CD4-positive, alpha-beta memory T cell (primary cell): ENCODE results near the gene SHE. TPM values are rescaled to one million over a fixed set of nuclear protein-coding genes. Genes with fewer than 3 reads are reported as not detected.
A peak's percentile ranks its signal among the peaks of the same experiment; 100 is the strongest.

Experiments used
- CTCF ChIA-PET: fragments of 350-600 bp; sonication (Branson Sonifier 250); formaldehyde crosslinking; loops from one replicate; lab custom pipeline; 2021; ENCODE audit warnings: inconsistent platforms; ENCODE audit not compliant: partially characterized antibody; lab: Charles Lee
- POLR2A ChIA-PET: fragments of 350-600 bp; sonication (Branson Sonifier 250); formaldehyde crosslinking; loops from one replicate; lab custom pipeline; 2021; ENCODE audit not compliant: partially characterized antibody; lab: Charles Lee
- DNase-seq, 5 donors: peaks; one replicate each; pipeline versions ENCODE4 v3.0.0 to v3.0.0-alpha.2; 2020 to 2022; ENCODE audit warnings: mixed read lengths in 1 of 5
- H3K27ac ChIP-seq: one replicate; pipeline ENCODE4 v1.7.0; 2013; ENCODE audit warnings: low read depth, low read length
- H3K27me3 ChIP-seq: 2 replicates; pipeline ENCODE4 v1.7.0; 2013; ENCODE audit warnings: mild to moderate bottlenecking, low read length, moderate library complexity; ENCODE audit not compliant: insufficient read depth
- H3K36me3 ChIP-seq: 2 replicates; pipeline ENCODE4 v1.7.0; 2013; ENCODE audit warnings: mild to moderate bottlenecking, low read length, moderate library complexity; ENCODE audit not compliant: insufficient read depth
- H3K4me1 ChIP-seq: 2 replicates; pipeline ENCODE4 v1.7.0; 2013; ENCODE audit warnings: mild to moderate bottlenecking, low read length, moderate library complexity; ENCODE audit not compliant: insufficient read depth
- H3K4me3 ChIP-seq, 2 donors: one replicate each; pipeline ENCODE4 v1.7.0; 2013; ENCODE audit warnings: low read length in 2 of 2, mild to moderate bottlenecking in 1 of 2
- H3K9me3 ChIP-seq, 2 donors: one replicate each; pipeline ENCODE4 v1.7.0; 2013; ENCODE audit warnings: low read length in 2 of 2, control low read depth in 1 of 2; ENCODE audit not compliant: control insufficient read depth in 1 of 2
- H3K27ac Mint-ChIP-seq, 7 donors: one replicate each; pipeline ENCODE4 v1.8.0; 2020 to 2021; ENCODE audit warnings: mixed read lengths in 7 of 7, mild to moderate bottlenecking in 6 of 7, inconsistent platforms in 3 of 7, moderate library complexity in 3 of 7
- H3K27me3 Mint-ChIP-seq, 2 donors: one replicate each; pipeline ENCODE4 v1.8.0; 2020 to 2021; ENCODE audit warnings: mixed read lengths in 2 of 2
- H3K36me3 Mint-ChIP-seq, 2 donors: one replicate each; pipeline ENCODE4 v1.8.0; 2020 to 2021; ENCODE audit warnings: mixed read lengths in 2 of 2, inconsistent platforms in 1 of 2, mild to moderate bottlenecking in 1 of 2
- H3K4me1 Mint-ChIP-seq, 4 donors: one replicate each; pipeline ENCODE4 v1.8.0; 2020 to 2021; ENCODE audit warnings: mixed read lengths in 4 of 4, mild to moderate bottlenecking in 1 of 4
- H3K4me3 Mint-ChIP-seq, 8 donors: one replicate each; pipeline ENCODE4 v1.8.0; 2020 to 2021; ENCODE audit warnings: mixed read lengths in 8 of 8, mild to moderate bottlenecking in 7 of 8, moderate library complexity in 6 of 8, inconsistent platforms in 3 of 8
- H3K9me3 Mint-ChIP-seq, 8 donors: one replicate each; pipeline ENCODE4 v1.8.0; 2020 to 2021; ENCODE audit warnings: mixed read lengths in 8 of 8, mild to moderate bottlenecking in 5 of 8, inconsistent platforms in 3 of 8, moderate library complexity in 1 of 8
- intact Hi-C: fragments of 100-400 bp; cut with micrococcal nuclease; formaldehyde crosslinking; loops from one replicate; pipeline ENCODE4 v1.15.1; 2023
- polyA plus RNA-seq, 2 donors: library from polyadenylated mRNA; unstranded; fragments of 300-500 nt; fragmentation: Illumina TruSeq; gene quantifications; one replicate each; pipeline ENCODE4 v1.2.3, GENCODE V29; 2021
- total RNA-seq, 2 experiments: library from RNA; stranded (reverse); gene quantifications; one replicate each; pipeline ENCODE4 v1.2.3, GENCODE V29; 2021

Gene SHE
- total and polyA plus RNA-seq, 4 experiments from 2014 or later, result not detected

DNA sequence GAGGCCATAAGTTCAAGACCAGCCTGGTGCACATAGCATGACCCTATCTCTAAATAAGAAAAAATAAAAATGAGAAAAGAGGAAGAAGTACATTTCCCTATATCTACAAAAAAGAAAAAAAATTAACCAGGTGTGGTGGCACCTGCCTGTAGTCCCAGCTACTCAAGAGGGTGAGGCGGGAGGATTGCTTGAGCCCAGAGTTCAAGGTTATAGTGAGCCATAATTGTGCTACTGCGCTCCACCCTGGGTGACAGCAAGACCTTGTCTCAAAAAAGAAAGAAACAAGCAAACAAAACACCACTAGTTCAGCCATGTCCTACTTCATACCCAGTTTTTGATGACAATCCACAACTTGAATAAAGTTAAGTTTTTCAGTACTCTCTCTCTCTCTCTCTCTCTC lies 30.9 kb downstream of the SHE start:
- intact Hi-C loops, result no loop called here
- no peak overlapping the region for H3K4me3 Mint-ChIP-seq
- H3K27ac Mint-ChIP-seq, result peak overlapping the region in 4 of 7 donors; percentile 46 to 71 (median 66)
- no peaks in the 10 kb centered on the region for H3K9me3 Mint-ChIP-seq
- peaks cover 31 to 40% (median 35%) of the 10 kb centered on the region in 4 donors for H3K4me1 Mint-ChIP-seq
- Histone ChIP-seq H3K4me3 (no peak overlapping the region), H3K4me1 (peaks cover 32% of the 10 kb centered on the region), H3K9me3 (no peaks in the 10 kb centered on the region), H3K36me3 (no peaks in the 10 kb centered on the region), H3K27ac (no peak overlapping the region), H3K27me3 (no peaks in the 10 kb centered on the region)
- ChIA-PET CTCF (interaction anchor here (0.7 kb wide), 1 partner anchor 8 kb away, joined by 3 read pairs; no protein-coding TSS in a partner anchor), POLR2A (no interaction called here)
- no peak for DNase-seq
- peaks cover 5 to 9% of the 10 kb centered on the region in 2 donors for H3K36me3 Mint-ChIP-seq
- H3K27me3 Mint-ChIP-seq, result no peaks in the 10 kb centered on the region

- H3K27ac Mint-ChIP-seq, result peak overlapping the region; percentile 11 to 94 (median 68)
- intact Hi-C loops, result loop anchor here (10.0 kb wide), 1 partner anchor 285 kb away; no protein-coding TSS in a partner anchor
Measured at GRCh38 chr1:154469844-154470560, 32.2 kb downstream of the SHE start.

GRCh38 chr1:154468535-154469250 lies 33.5 kb downstream of the SHE start:
- H3K9me3 ChIP-seq, result no peaks in the 10 kb centered on the region
- no peaks in the 10 kb centered on the region for H3K27me3 ChIP-seq
- Mint-ChIP-seq H3K27ac (peak overlapping the region; percentile 93 to 100 (median 97)), H3K4me3 (peak overlapping the region in 6 of 8 donors; percentile 57 to 91 (median 72)), H3K36me3 (peaks cover 17 to 19% of the 10 kb centered on the region in 2 donors), H3K4me1 (peaks cover 47 to 66% (median 60%) of the 10 kb centered on the region in 4 donors), H3K27me3 (no peaks in the 10 kb centered on the region), H3K9me3 (peaks cover 0 to under 1% (median 0%) of the 10 kb centered on the region in 8 donors)
- H3K36me3 ChIP-seq, result no peaks in the 10 kb centered on the region
- POLR2A ChIA-PET, result interaction anchor here (1.2 to 12.7 kb wide), 6 partner anchors 11 to 116 kb away, joined by 4 to 267 read pairs (median 5); partner anchors contain the start of gene IL6R
- H3K27ac ChIP-seq, result peak overlapping the region; percentile 23
- CTCF ChIA-PET, result interaction anchor here (1.2 to 8.2 kb wide), 10 partner anchors 11 to 145 kb away, joined by 3 to 106 read pairs (median 6); partner anchors contain the start of gene IL6R
- DNase-seq, result no peak
- no peak overlapping the region for H3K4me3 ChIP-seq
- peaks cover 58% of the 10 kb centered on the region for H3K4me1 ChIP-seq
- intact Hi-C loops, result loop anchor here (1.0 to 10.0 kb wide), 2 partner anchors 196 to 284 kb away; partner anchors contain the start of gene HAX1

More at GRCh38 chr1:154469844-154470560, 32.2 kb downstream of the SHE start:
- H3K4me1 ChIP-seq, result peaks cover 45% of the 10 kb centered on the region
- Mint-ChIP-seq H3K27me3 (no peaks in the 10 kb centered on the region), H3K9me3 (no peaks in the 10 kb centered on the region), H3K4me1 (peaks cover 42 to 53% (median 48%) of the 10 kb centered on the region in 4 donors), H3K36me3 (peaks cover 12 to 13% of the 10 kb centered on the region in 2 donors), H3K4me3 (no peak overlapping the region)
- H3K27me3 ChIP-seq, result no peaks in the 10 kb centered on the region
- H3K4me3 ChIP-seq, result no peak overlapping the region
- no peak for DNase-seq
- CTCF ChIA-PET, result interaction anchor here (0.8 to 8.2 kb wide), 2 partner anchors 63 to 64 kb away, joined by 4 to 106 read pairs; partner anchors contain the start of gene IL6R
- no peaks in the 10 kb centered on the region for H3K36me3 ChIP-seq
- no peaks in the 10 kb centered on the region for H3K9me3 ChIP-seq
- peak overlapping the region; percentile 23 for H3K27ac ChIP-seq
- POLR2A ChIA-PET, result interaction anchor here (12.7 kb wide), 1 partner anchor 63 kb away, joined by 267 read pairs; the partner anchor contains the start of gene IL6R

DNA sequence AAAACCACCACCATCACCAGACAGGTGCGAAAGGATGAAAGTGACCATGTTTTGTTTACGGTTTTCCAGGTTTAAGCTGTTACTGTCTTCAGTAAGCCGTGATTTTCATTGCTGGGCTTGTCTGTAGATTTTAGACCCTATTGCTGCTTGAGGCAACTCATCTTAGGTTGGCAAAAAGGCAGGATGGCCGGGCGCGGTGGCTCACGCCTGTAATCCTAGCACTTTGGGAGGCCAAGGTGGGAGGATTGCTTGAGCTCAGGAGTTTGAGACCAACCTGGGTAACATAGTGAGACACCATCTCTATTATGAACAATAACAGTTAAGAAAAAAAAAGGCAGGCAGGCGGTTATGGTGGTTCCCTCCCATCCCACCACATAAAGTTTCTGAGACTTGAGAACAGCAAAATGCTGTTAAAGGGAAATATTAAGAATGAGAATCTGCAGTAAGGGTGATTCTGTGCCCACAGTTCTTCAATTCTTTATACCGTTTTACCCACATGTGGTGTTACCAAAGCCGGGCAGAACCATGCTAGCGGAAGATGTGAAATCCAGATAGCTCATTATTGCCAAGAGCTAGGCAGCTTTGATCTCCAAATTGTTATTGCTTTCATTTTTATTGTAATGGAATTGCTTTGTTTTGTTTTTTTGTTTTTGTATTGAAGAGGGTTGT lies 34.6 kb downstream of the SHE start:
- intact Hi-C loops, result loop anchor here (1.0 to 10.0 kb wide), 3 partner anchors 11 to 283 kb away; partner anchors contain the start of gene HAX1

GRCh38 chr1:154466921-154467417 lies 35.2 kb downstream of the SHE start:
- H3K27ac ChIP-seq, result peak overlapping the region; percentile 66
- H3K9me3 ChIP-seq, result no peaks in the 10 kb centered on the region
- Mint-ChIP-seq H3K4me3 (peak overlapping the region; percentile 51 to 91 (median 72)), H3K36me3 (peaks cover 18 to 21% of the 10 kb centered on the region in 2 donors), H3K27me3 (no peaks in the 10 kb centered on the region), H3K4me1 (peaks cover 51 to 80% (median 72%) of the 10 kb centered on the region in 4 donors), H3K27ac (peak overlapping the region; percentile 93 to 100 (median 97)), H3K9me3 (peaks cover 0 to 1% (median 0%) of the 10 kb centered on the region in 8 donors)
- H3K27me3 ChIP-seq, result no peaks in the 10 kb centered on the region
- peak in 1 of 5 donors; percentile 5 for DNase-seq
- intact Hi-C loops, result loop anchor here (1.0 to 10.0 kb wide), 2 partner anchors 11 to 282 kb away; no protein-coding TSS in a partner anchor
- H3K4me1 ChIP-seq, result peaks cover 75% of the 10 kb centered on the region
- no peaks in the 10 kb centered on the region for H3K36me3 ChIP-seq
- CTCF ChIA-PET, result interaction anchor here (0.8 to 8.2 kb wide), 12 partner anchors 12 to 293 kb away, joined by 3 to 106 read pairs (median 6); partner anchors contain the start of gene IL6R
- no peak overlapping the region for H3K4me3 ChIP-seq
- POLR2A ChIA-PET, result interaction anchor here (1.0 to 12.7 kb wide), 11 partner anchors 13 to 139 kb away, joined by 3 to 267 read pairs (median 5); partner anchors contain the start of gene IL6R

More for the DNA sequence above, 34.6 kb downstream of the SHE start:
- H3K4me3 Mint-ChIP-seq, result peak overlapping the region; percentile 57 to 91 (median 72)
- peaks cover 18 to 21% of the 10 kb centered on the region in 2 donors for H3K36me3 Mint-ChIP-seq
- peak; percentile 42 to 59 (median 43) for DNase-seq
- H3K4me1 Mint-ChIP-seq, result peaks cover 50 to 76% (median 68%) of the 10 kb centered on the region in 4 donors
- peaks cover 0 to 1% (median 0%) of the 10 kb centered on the region in 8 donors for H3K9me3 Mint-ChIP-seq
- ChIA-PET CTCF (interaction anchor here (0.6 to 8.2 kb wide), 19 partner anchors 12 to 293 kb away, joined by 3 to 106 read pairs (median 4); partner anchors contain the start of genes IL6R and SHE), POLR2A (interaction anchor here (0.7 to 12.7 kb wide), 12 partner anchors 12 to 601 kb away, joined by 3 to 267 read pairs (median 4); partner anchors contain the start of gene IL6R)
- H3K36me3 ChIP-seq, result no peaks in the 10 kb centered on the region
- H3K4me1 ChIP-seq, result peaks cover 69% of the 10 kb centered on the region
- H3K27ac Mint-ChIP-seq, result peak overlapping the region; percentile 93 to 100 (median 97)
- H3K27me3 ChIP-seq, result no peaks in the 10 kb centered on the region
- H3K4me3 ChIP-seq, result no peak overlapping the region
- no peaks in the 10 kb centered on the region for H3K27me3 Mint-ChIP-seq
- peak overlapping the region; percentile 66 for H3K27ac ChIP-seq
- no peaks in the 10 kb centered on the region for H3K9me3 ChIP-seq

DNA sequence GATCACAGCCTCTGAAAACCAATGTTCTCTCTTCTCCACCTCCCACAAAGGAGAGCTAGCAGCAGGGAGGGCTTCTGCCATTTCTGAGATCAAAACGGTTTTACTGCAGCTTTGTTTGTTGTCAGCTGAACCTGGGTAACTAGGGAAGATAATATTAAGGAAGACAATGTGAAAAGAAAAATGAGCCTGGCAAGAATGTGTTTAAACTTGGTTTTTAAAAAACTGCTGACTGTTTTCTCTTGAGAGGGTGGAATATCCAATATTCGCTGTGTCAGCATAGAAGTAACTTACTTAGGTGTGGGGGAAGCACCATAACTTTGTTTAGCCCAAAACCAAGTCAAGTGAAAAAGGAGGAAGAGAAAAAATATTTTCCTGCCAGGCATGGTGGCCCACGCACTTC lies 36.0 kb downstream of the SHE start:
- H3K9me3 Mint-ChIP-seq, result peaks cover 0 to 1% (median 0%) of the 10 kb centered on the region in 8 donors
- peak overlapping the region; percentile 66 for H3K27ac ChIP-seq

More for the DNA sequence above, 36.0 kb downstream of the SHE start:
- no peaks in the 10 kb centered on the region for H3K36me3 ChIP-seq
- Mint-ChIP-seq H3K4me3 (peak overlapping the region; percentile 61 to 91 (median 74)), H3K27ac (peak overlapping the region; percentile 93 to 100 (median 97)), H3K36me3 (peaks cover 18 to 21% of the 10 kb centered on the region in 2 donors), H3K27me3 (no peaks in the 10 kb centered on the region), H3K4me1 (peaks cover 53 to 85% (median 76%) of the 10 kb centered on the region in 4 donors)
- H3K9me3 ChIP-seq, result no peaks in the 10 kb centered on the region
- H3K4me3 ChIP-seq, result no peak overlapping the region
- peaks cover 81% of the 10 kb centered on the region for H3K4me1 ChIP-seq
- intact Hi-C loops, result loop anchor here (10.0 kb wide), 1 partner anchor 281 kb away; no protein-coding TSS in a partner anchor
- DNase-seq, result peak in 2 of 5 donors; percentile 16
- H3K27me3 ChIP-seq, result no peaks in the 10 kb centered on the region
- ChIA-PET POLR2A (interaction anchor here (1.2 to 12.7 kb wide), 11 partner anchors 13 to 284 kb away, joined by 3 to 267 read pairs (median 5); partner anchors contain the start of gene IL6R), CTCF (interaction anchor here (0.7 to 8.2 kb wide), 10 partner anchors 12 to 619 kb away, joined by 3 to 106 read pairs (median 6); partner anchors contain the start of gene IL6R)
